HepG2 (cell line): ENCODE measurements around the gene RHOC. TPM values are rescaled to one million over a fixed set of nuclear protein-coding genes. Genes with fewer than 3 reads are reported as not detected.

ENCODE experiments used
- BCLAF1 ChIP-seq: fragments of 450-650 bp; IDR thresholded peaks from 2 replicates; pipeline ENCODE4 v1.6.1; 2017; ENCODE audit warnings: mild to moderate bottlenecking
- HOXA9 ChIP-seq: sonication (generic); formaldehyde crosslinking; IDR thresholded peaks from 2 replicates; pipeline ENCODE4 v1.8.1; 2022; ENCODE audit warnings: missing genetic modification reagents, mild to moderate bottlenecking, moderate library complexity, borderline replicate concordance
- LCORL ChIP-seq, 2 experiments: fragments of 450-650 bp in 1 of 2; sonication (generic) in 1 of 2; formaldehyde crosslinking in 1 of 2; IDR thresholded peaks; 2 replicates each; pipeline versions ENCODE4 v1.5.0 to v1.6.1; 2017 to 2020; ENCODE audit warnings: antibody characterized with exemption in 1 of 2, missing genetic modification reagents in 1 of 2
- MNT ChIP-seq: fragments of 450-650 bp; IDR thresholded peaks from 2 replicates; pipeline ENCODE4 v1.6.1; 2016
- RFXANK ChIP-seq: IDR thresholded peaks from 2 replicates; pipeline ENCODE4 v1.6.1; 2016
- RFXAP ChIP-seq: sonication (generic); formaldehyde crosslinking; IDR thresholded peaks from 2 replicates; pipeline ENCODE4 v1.4.0; 2020; ENCODE audit warnings: missing genetic modification reagents, borderline replicate concordance
- SMARCE1 ChIP-seq: fragments of 450-650 bp; IDR thresholded peaks from 2 replicates; pipeline ENCODE4 v1.6.1; 2017; ENCODE audit warnings: borderline replicate concordance
- ZBTB40 ChIP-seq, 2 experiments: fragments of 450-650 bp in 1 of 2; sonication (generic) in 1 of 2; formaldehyde crosslinking in 1 of 2; IDR thresholded peaks; 2 replicates each; pipeline versions ENCODE4 v1.6.1 to v1.8.0; 2016 to 2022; ENCODE audit warnings: antibody characterized with exemption in 1 of 2, mild to moderate bottlenecking in 1 of 2, missing genetic modification reagents in 1 of 2
- ZNF205 ChIP-seq: IDR thresholded peaks from 2 replicates; pipeline ENCODE4 v1.6.1; 2018; ENCODE audit warnings: missing biosample characterization, missing genetic modification reagents
- ZSCAN5A ChIP-seq: sonication (generic); formaldehyde crosslinking; IDR thresholded peaks from 2 replicates; pipeline ENCODE4 v1.8.0; 2022; ENCODE audit warnings: mild to moderate bottlenecking, missing genetic modification reagents, borderline replicate concordance
- polyA plus RNA-seq, 8 experiments: library from polyadenylated mRNA; depleted of rRNA in 3 of 8; stranded (reverse) in 7 of 8; unstranded in 1 of 8; fragments of >200 nt; fragmentation: Illumina TruSeq in 4 of 8; extraction: Trizol in 4 of 8; gene quantifications; 2 replicates each; pipeline versions ENCODE4 v1.2.1 to v1.2.3, GENCODE V29; 2011 to 2016; ENCODE audit warnings: low read depth in 4 of 8, missing spikeins in 1 of 8, mixed read lengths in 1 of 8; ENCODE audit not compliant: insufficient read depth in 1 of 8
- total RNA-seq, 5 experiments: library from RNA; depleted of rRNA; stranded (reverse); fragments of >200 nt; fragmentation: Illumina TruSeq; extraction: Trizol; gene quantifications; 2 replicates each; pipeline ENCODE4 v1.2.3, GENCODE V29; 2016; ENCODE audit warnings: low read depth in 1 of 5
- TF ChIP-seq, protein P1 (sequence below): sonication (generic); formaldehyde crosslinking; IDR thresholded peaks from 2 replicates; pipeline ENCODE4 v1.8.0; 2022; ENCODE audit warnings: missing genetic modification reagents, mild to moderate bottlenecking, borderline replicate concordance

The RHOC gene
- total and polyA plus RNA-seq, 2 of the 13 experiments (the other 11 are each of a cell fraction or from before 2014, with no cell fraction given): 64.3 to 182 TPM

DNA sequence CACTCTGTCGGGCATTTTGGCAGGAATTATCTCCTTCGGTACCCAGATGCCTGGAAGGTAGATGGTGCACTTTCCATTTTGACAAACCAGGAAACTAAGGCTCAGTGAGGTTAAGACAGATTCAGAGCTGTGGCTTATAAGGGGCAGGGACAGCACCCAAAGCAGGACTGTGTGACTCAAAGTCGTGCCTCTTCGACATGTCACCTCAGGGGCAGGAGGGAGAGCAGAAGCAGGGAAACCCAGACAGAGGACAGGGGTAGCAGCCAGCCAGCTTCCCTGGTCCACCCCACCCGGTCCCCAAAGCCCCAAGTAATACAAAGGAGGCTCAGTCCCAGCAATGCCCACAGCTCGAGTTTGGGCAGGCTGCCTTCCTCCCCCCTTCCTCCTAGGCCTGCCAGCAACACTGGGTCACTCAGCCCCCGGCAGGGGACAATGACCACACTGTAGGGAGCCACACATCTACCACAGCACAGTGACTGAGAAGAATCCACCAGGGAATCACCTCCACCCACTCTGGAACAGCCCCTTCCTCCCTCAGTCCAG is 2.5 kb downstream of the RHOC start (continued):
- TF ChIP-seq ZSCAN5A: no peak
- TF ChIP-seq ZBTB40 (IDR thresholded peaks at IDR 0.05): no peak
- TF ChIP-seq ZBTB40 (CRISPR knock-in tag; IDR thresholded peaks at IDR 0.05): no peak
- no peak for TF ChIP-seq RFXANK (CRISPR knock-in tag)
- no peak for TF ChIP-seq HOXA9
- TF ChIP-seq LCORL (IDR thresholded peaks at IDR 0.05): no peak
- no peak for TF ChIP-seq LCORL (CRISPR knock-in tag; IDR thresholded peaks at IDR 0.05)
- TF ChIP-seq ZNF205: no peak
- no peak for TF ChIP-seq RFXAP (CRISPR knock-in tag)
- no peak for TF ChIP-seq MNT
- no peak for TF ChIP-seq BCLAF1
- no peak for TF ChIP-seq SMARCE1
- TF ChIP-seq, protein P1, sequence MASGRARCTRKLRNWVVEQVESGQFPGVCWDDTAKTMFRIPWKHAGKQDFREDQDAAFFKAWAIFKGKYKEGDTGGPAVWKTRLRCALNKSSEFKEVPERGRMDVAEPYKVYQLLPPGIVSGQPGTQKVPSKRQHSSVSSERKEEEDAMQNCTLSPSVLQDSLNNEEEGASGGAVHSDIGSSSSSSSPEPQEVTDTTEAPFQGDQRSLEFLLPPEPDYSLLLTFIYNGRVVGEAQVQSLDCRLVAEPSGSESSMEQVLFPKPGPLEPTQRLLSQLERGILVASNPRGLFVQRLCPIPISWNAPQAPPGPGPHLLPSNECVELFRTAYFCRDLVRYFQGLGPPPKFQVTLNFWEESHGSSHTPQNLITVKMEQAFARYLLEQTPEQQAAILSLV (CRISPR knock-in tag): no peak
